ENCODE results near the gene PPP1R1C.

Gene PPP1R1C

DNA sequence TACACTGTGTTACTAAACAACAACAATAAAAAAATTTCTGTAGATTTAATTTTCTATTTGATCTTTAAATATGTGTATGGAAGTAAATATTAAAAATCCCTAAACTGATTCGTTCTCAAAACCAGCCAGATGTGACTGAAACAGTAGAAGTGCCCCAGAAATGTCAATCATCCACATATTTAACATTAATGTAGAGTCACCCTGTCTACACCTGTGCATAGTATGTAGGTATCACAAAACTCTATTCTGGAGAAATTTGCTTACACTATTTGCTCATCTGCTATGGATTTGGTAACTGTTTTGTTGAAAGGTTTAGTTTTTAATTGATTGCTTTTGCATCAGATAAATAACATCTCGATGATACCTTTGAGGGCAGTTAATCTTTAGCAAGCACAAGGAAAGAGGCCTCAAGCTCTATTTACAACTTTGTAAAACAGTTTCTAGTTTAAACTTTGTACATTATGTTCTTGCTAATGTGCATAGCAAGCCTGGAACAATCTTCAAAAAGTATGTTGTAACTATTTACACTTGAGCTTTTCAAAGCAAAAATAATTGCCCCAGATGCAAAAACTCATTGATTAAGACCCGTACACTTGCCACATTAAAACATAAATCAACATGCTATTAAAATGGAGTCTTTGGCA, 76.8 kb downstream of the PPP1R1C start:
- DNase-seq (ENCODE audit: low read depth in 2 of 2, low spot score in 1 of 2) = no peak

DNA sequence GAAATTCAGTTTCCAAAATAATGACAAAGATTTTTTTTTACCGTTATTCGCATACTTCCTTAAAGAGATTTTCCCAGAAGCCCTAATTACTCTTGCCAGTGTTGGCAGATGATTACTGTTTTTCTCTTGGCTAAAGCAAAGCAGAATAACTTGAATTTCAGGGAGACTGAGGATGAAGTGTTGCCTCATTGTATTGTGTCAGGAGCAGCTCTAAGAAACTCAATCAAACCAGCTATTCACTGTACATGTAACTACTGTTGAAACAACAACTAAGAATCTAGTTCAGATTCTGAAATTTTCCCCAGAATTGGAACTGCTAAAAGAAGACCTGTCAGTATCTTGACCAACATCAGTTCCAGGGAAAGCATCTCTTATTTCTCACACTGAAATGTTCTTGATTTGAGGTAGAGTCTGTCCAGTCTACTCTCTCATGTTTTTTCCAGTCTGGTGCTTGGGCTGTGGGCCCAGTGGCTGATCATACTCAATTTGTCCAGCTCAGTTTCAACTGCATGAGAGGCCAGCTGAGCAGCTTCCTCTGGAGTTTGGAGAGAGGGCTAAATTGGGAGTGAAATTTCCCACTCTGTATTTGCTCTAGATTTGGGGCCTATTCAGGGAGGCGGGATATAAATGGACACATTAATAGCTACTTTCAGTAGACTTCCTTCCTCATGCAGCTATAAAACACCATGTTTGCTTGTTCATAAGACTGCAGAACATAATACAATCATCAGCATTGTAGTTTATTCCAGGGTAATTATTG, 78.5 kb downstream of the PPP1R1C start:
- no peak for DNase-seq (ENCODE audit: low read depth in 2 of 2, low spot score in 1 of 2)

- no peak for DNase-seq (ENCODE audit: low read depth in 2 of 2, low spot score in 1 of 2)
Observed at GRCh38 chr2:182066400-182067087, 80.9 kb downstream of the PPP1R1C start.

DNA sequence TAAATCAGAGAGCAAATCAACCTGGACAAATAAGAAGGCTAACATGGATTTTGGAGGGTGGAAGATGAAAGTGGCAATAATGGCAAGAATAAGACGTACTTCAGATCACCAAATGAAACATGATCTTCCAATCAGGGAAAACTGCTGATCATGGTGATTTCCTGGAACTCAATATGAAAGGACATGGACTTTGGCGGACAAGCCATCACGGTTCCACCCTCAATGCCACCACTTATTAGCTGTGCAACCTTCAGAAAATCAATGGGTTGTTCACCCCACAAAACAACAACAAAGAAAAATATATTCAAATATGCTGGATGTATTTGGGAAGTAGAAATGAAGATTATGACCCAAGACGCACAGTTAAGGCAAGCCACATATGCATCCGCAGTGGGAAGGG, 81.7 kb downstream of the PPP1R1C start:
- DNase-seq (ENCODE audit: low read depth in 2 of 2, low spot score in 1 of 2) = no peak

DNA sequence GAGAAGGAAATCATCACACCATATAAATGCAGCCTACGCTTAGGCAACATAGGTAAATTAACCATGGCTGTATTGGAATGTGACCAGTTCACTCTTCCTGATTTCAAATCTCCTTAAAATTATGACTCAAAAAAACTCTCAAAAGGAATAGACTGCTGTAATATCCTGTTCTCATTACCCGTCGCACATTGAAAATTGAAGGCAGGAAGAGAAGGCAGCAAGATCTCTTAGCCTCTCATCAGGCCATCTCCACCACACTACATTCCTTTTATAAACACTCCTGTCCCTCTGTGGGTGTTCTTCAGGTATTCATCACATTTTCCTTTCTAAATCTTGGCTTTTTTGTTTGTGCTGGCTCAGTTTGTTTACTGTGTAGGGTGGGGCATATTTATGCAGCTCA, 83.2 kb downstream of the PPP1R1C start:
- no peak for DNase-seq (ENCODE audit: low read depth in 2 of 2, low spot score in 1 of 2)

- no peak for DNase-seq (ENCODE audit: low read depth in 2 of 2, low spot score in 1 of 2)
Observed at GRCh38 chr2:182069416-182069815, 83.8 kb downstream of the PPP1R1C start.

DNA sequence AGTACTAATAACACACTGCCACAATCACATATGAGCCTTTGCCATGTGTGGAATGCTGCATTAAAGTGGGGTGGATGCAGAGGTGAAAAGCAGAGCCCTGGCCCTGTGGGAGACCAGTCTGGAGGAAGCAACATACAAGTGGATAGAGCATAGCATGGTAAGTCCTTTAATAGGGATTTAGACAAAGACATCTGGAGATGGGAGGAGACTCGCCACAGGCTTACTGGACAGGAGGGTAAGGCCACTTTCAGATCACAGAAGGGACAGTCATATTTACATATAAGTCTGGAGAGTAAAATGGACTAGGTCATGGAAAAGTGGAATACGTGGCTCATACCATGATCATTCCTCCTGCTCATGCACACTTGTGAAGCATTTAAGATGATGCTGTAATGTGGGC, 84.3 kb downstream of the PPP1R1C start:
- DNase-seq (ENCODE audit: low read depth in 2 of 2, low spot score in 1 of 2) = no peak

DNA sequence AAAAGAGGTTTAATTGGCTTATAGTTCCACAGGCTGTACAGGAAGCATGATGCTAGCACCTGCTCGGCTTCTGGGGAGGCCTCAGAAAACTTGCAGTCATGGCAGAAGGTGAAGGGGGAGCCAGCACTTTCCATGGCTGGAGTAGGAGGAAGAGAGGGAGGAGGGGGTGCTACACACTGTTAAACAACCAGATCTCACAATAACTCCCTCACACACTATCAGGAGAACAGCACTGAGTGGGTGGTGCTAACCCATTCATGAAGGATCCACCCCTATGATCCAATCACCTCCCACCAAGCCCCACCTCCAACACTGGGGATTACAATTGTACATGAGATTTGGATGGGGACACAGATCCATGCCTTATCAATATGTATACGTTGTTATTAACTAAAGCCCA, 85.1 kb downstream of the PPP1R1C start:
- DNase-seq (ENCODE audit: low read depth in 2 of 2, low spot score in 1 of 2) = no peak

GRCh38 chr2:182072861-182073260, 87.2 kb downstream of the PPP1R1C start:
- DNase-seq (ENCODE audit: low read depth in 2 of 2, low spot score in 1 of 2) = no peak

DNA sequence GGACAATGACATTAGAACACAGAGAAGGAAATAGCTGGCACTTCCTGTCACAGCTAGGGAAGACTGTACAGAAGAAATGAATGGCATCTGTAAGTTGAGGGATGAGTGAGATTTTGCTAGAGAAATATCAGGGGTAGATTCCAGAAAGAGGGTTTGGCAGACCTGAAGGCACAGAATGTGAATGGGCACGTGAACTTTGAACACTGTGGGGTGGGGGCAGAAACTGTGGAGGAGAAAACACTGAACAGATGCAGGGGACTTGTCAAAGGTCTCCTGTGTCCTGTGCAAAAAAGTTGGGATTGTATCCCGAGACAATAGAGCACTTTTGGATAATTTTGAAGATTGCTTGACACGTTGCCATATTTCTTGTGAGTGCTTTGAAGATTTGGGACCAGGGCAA, 88.0 kb downstream of the PPP1R1C start:
- no peak for DNase-seq (ENCODE audit: low read depth in 2 of 2, low spot score in 1 of 2)

DNA sequence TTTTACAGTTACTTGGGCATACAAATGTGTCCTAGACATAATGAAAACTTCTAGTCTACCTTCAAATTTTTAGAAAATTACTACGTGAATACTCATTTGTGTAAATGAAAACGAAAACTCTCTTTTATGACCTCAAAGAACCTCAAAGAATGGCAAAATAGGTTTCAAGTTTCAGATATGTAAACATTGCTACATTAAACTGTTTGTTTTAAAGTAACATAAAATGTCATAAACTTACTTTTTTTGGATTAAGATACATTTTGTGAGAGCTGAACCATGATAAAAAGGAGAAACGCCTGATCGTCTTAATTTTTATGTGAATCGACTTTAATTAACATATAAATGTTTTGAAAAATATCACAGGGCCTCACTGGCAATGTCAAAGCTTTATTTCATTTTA, 91.4 kb downstream of the PPP1R1C start:
- no peak for DNase-seq (ENCODE audit: low read depth in 2 of 2, low spot score in 1 of 2)

GRCh38 chr2:182077448-182078142, 91.9 kb downstream of the PPP1R1C start:
- DNase-seq (ENCODE audit: low read depth in 2 of 2, low spot score in 1 of 2) = no peak

DNA sequence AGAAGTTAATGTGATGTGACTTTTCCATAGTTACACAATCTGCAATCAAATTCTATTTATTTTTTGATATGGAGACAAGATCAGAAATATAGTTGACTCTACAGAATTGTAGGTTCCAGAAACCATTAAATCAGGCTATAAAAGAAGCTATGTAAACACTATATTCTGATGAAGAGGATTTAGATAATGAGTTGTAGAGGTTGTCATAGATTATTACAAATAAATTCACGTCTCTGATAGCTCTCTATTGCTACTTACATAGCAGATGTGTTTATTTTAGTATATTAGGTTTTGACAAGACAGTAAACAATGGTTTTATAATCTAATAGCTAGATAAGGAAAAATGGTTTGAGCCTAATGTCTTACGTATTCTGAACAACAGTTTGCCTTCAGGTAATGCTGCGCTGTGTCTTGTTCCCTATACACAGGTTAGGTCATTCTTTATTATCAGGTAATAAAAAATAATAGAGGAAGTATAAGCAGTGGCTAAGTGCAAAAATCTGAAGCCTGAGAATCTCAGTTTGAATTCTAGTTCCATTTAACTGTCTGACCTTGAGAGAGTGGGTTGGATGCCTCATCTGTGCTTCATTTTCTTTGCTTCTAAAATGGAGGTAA, 93.4 kb downstream of the PPP1R1C start:
- DNase-seq (ENCODE audit: low read depth in 2 of 2, low spot score in 1 of 2) = no peak

GRCh38 chr2:182080493-182080892, 94.8 kb downstream of the PPP1R1C start:
- no peak for DNase-seq (ENCODE audit: low read depth in 2 of 2, low spot score in 1 of 2)

- DNase-seq (ENCODE audit: low read depth in 2 of 2, low spot score in 1 of 2) = no peak
Observed at GRCh38 chr2:182081602-182082260, 96.1 kb downstream of the PPP1R1C start.

DNA sequence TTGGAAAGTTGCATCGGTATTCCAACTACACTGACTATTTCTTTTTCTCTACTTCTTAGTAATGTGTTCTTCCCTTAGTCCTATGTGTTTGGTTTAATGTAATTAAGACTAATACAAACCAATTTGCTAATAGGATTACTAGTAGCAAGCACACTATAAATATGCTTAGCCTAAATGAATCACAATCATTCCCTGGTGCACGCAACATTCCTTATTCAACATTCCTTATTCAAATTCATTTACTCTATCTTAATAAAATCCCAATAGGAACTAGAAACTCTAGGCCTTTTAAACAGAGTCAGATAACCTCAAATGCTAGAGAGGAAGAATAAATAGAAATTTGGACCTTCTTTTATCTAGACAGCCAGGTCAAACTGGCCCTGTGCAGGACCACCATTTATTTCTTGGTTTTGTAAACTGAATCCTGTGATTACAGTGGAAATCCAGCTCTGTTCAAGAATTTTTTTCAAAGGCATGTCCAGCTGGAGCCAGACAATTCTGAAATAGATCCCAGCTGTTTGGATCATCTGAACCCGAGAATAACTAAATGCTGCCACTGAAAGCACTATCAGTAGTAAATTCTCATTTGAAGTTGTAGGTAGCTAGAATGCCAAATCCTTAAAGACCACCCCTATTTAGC, 103.1 kb downstream of the PPP1R1C start:
- DNase-seq (ENCODE audit: low read depth in 2 of 2, low spot score in 1 of 2) = no peak

GRCh38 chr2:182090486-182090885, 104.8 kb downstream of the PPP1R1C start:
- no peak for DNase-seq (ENCODE audit: low read depth in 2 of 2, low spot score in 1 of 2)

DNA sequence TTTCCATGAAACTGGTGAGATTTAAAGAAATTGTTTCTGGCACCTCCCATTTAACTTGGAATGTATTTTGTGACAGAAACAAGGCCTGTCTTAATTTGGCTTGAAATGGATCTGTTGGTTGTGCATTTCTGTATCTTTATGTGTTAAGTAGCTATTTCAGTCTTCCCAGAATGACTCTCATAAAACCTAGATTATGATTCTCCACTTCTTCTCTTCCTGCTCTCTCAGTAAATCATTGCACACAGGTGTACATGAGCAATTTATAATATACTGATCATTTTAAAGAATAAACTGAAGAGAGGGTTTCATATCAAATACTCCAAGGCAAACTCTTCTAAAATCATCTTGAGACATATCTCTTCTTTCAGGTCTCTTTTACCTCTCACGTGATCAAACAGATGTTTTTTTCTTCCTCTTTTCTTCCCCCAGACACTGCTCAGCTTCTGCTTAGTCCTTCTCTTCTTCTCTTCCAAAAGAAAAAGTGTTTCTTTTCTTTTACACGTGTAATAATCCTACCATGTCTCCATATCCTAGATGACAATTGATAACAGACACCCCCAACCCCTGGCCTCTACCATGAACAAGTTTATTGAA, 112.0 kb downstream of the PPP1R1C start:
- DNase-seq (ENCODE audit: low read depth in 2 of 2, low spot score in 1 of 2) = no peak

GRCh38 chr2:182098648-182099047, 113.0 kb downstream of the PPP1R1C start:
- DNase-seq (ENCODE audit: low read depth in 2 of 2, low spot score in 1 of 2) = no peak

DNA sequence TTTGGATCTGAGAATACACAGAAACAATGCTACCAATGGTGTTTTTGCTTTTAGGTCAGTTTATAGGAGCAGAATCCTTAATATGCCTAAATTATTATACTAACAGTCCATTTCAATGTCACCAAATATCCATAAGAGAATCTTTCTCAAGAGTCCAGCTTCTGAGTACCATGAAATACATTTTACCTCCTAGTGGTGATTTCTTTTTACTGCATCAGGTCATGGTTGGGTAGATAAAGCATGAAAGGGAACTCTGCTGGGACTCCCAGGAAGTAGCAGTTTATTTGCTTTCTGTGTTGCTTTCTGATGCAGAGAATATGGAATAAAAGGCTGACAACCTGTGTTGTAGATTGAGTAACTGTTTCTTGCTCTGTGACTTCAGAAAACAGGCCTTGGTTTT, 115.6 kb downstream of the PPP1R1C start:
- DNase-seq (ENCODE audit: low read depth in 2 of 2, low spot score in 1 of 2) = no peak

Data from stimulated activated CD8-positive, alpha-beta memory T cell treated with anti-CD3 and anti-CD28 coated beads, Interleukin-4, amount 100 ng/mL, for 1 hour (primary cell).